Posterior vena cava (tissue), 2 donors: Measurements from ENCODE around the gene TRIM52. TPM values are rescaled to one million over a fixed set of nuclear protein-coding genes. Genes with fewer than 3 reads are reported as not detected.

ENCODE experiments used
- DNase-seq: peaks from one replicate; pipeline ENCODE4 v3.0.0-alpha.2; 2020; ENCODE audit warnings: low spot score
- intact Hi-C, 2 donors: fragments of 100-400 bp; cut with DNase I; formaldehyde crosslinking; loops; one replicate each; pipeline versions ENCODE4 v1.14.1 to v1.14.2; 2022 to 2023
- total RNA-seq, 2 donors: library from RNA; stranded (reverse); fragmentation: NEBNext Ultra II Directional; extraction: Animal tissue kit (Norgen Biotek cat#: 25700); gene quantifications; one replicate each; pipeline ENCODE4 v1.2.1, GENCODE V29; 2021
- donor health status: DM: yes; HTN: yes; CAD: no.
- donor health status: DM: yes; HTN: yes; CAD: no.

The TRIM52 gene
- total RNA-seq, 2 donors from 2014 or later: 9.5 to 12.1 TPM

- intact Hi-C loops: no loop called here
- DNase-seq: no peak
Observed at GRCh38 chr5:181236471-181236870, 24.5 kb downstream of the TRIM52 start.

- intact Hi-C loops: no loop called here
- DNase-seq: no peak
Observed at GRCh38 chr5:181235689-181236366, 25.1 kb downstream of the TRIM52 start.

GRCh38 chr5:181235323-181235688 is 25.6 kb downstream of the TRIM52 start:
- intact Hi-C loops: no loop called here

GRCh38 chr5:181234455-181235306 is 26.3 kb downstream of the TRIM52 start:
- intact Hi-C loops: no loop called here
- DNase-seq: no peak

More at GRCh38 chr5:181235323-181235688, 25.6 kb downstream of the TRIM52 start:
- DNase-seq: no peak

- DNase-seq: no peak
- intact Hi-C loops: no loop called here
Observed at GRCh38 chr5:181233801-181234454, 27.0 kb downstream of the TRIM52 start.

GRCh38 chr5:181233088-181233800 is 27.7 kb downstream of the TRIM52 start:
- DNase-seq: no peak
- intact Hi-C loops: no loop called here

- no peak for DNase-seq
- intact Hi-C loops: no loop called here
Observed at GRCh38 chr5:181232593-181232992, 28.4 kb downstream of the TRIM52 start.

GRCh38 chr5:181231432-181231831 is 29.5 kb downstream of the TRIM52 start:
- no peak for DNase-seq
- intact Hi-C loops: no loop called here

GRCh38 chr5:181230551-181230950 is 30.4 kb downstream of the TRIM52 start:
- intact Hi-C loops: no loop called here
- no peak for DNase-seq

GRCh38 chr5:181229996-181230395 is 30.9 kb downstream of the TRIM52 start:
- intact Hi-C loops: no loop called here
- DNase-seq: no peak

- DNase-seq: peak; percentile 80
- intact Hi-C loops: loop anchor here in 1 of 2 donors (1.0 kb wide), 1 partner anchor 33 kb away; no protein-coding TSS in a partner anchor
Observed at GRCh38 chr5:181224390-181225229, 36.3 kb downstream of the TRIM52 start.

GRCh38 chr5:181223729-181224389 is 37.1 kb downstream of the TRIM52 start:
- peak; percentile 85 for DNase-seq
- intact Hi-C loops: loop anchor here (1.0 to 2.0 kb wide), 2 partner anchors 33 kb away; no protein-coding TSS in a partner anchor

- intact Hi-C loops: loop anchor here in 1 of 2 donors (2.0 kb wide), 1 partner anchor 32 kb away; no protein-coding TSS in a partner anchor
- peak; percentile 100 for DNase-seq
Observed at GRCh38 chr5:181223058-181223728, 37.8 kb downstream of the TRIM52 start, which contains the start of gene TRIM41. TSS of gene TRIM41 (plus strand) at chr5:181223281. CDS start at chr5:181224000, 719 bp downstream.

- DNase-seq: no peak
- intact Hi-C loops: loop anchor here in 1 of 2 donors (2.0 kb wide), 1 partner anchor 32 kb away; no protein-coding TSS in a partner anchor
Observed at GRCh38 chr5:181222630-181223057, 38.3 kb downstream of the TRIM52 start.

- intact Hi-C loops: loop anchor here in 1 of 2 donors (2.0 kb wide), 1 partner anchor 31 kb away; no protein-coding TSS in a partner anchor
- DNase-seq: peak; percentile 97
Observed at GRCh38 chr5:181221792-181222629, 38.9 kb downstream of the TRIM52 start.

GRCh38 chr5:181221105-181221791 is 39.7 kb downstream of the TRIM52 start:
- peak; percentile 75 for DNase-seq
- intact Hi-C loops: no loop called here
